SU-DHL-6 (cell line): ENCODE measurements around the gene ARMC8.
A peak's percentile ranks its signal among the peaks of the same experiment; 100 is the strongest.

Experiments used
- H2AFZ ChIP-seq: fragments of 200-600 bp; sonication (generic); 2 replicates; pipeline ENCODE4 v1.6.1; 2014; ENCODE audit warnings: low read depth, mild to moderate bottlenecking, moderate library complexity, mixed read lengths, antibody characterized with exemption, low read length; ENCODE audit not compliant: severe bottlenecking
- H3F3A ChIP-seq: fragments of 200-600 bp; shearing (Covaris generic); 2 replicates; pipeline ENCODE4 v1.6.0; 2016; ENCODE audit warnings: antibody characterized with exemption, mild to moderate bottlenecking; ENCODE audit not compliant: insufficient read depth
- H3K27ac ChIP-seq: fragments of 200-600 bp; sonication (generic); 2 replicates; pipeline ENCODE4 v1.5.1; 2016; ENCODE audit warnings: low read depth, mild to moderate bottlenecking, low read length, moderate library complexity, mixed read lengths
- H3K27me3 ChIP-seq: fragments of 200-600 bp; sonication (generic), shearing (Covaris generic); 2 replicates; pipeline ENCODE4 v1.6.0; 2014; ENCODE audit warnings: mild to moderate bottlenecking, low read length
- H3K36me3 ChIP-seq: fragments of 200-600 bp; sonication (generic); 2 replicates; pipeline ENCODE4 v1.6.1; 2014; ENCODE audit warnings: mild to moderate bottlenecking, low read length, mixed read lengths
- H3K4me2 ChIP-seq: fragments of 300-600, 200-600 bp; shearing (Covaris generic), sonication (generic); 2 replicates; pipeline ENCODE4 v1.6.0; 2014; ENCODE audit warnings: low read length, low read depth, mild to moderate bottlenecking; ENCODE audit not compliant: poor library complexity, severe bottlenecking
- H3K4me3 ChIP-seq: fragments of 200-600 bp; sonication (generic); 2 replicates; pipeline ENCODE4 v1.5.1; 2014; ENCODE audit warnings: antibody characterized with exemption, low read length, mild to moderate bottlenecking, mixed read lengths; ENCODE audit not compliant: insufficient read depth, poor library complexity, severe bottlenecking
- H3K79me2 ChIP-seq: fragments of 200-600 bp; sonication (generic); 2 replicates; pipeline ENCODE4 v1.6.1; 2014; ENCODE audit warnings: mild to moderate bottlenecking, low read length, moderate library complexity; ENCODE audit not compliant: insufficient read depth
- H3K9ac ChIP-seq: fragments of 200-600 bp; sonication (generic); 2 replicates; pipeline ENCODE4 v1.7.0; 2014; ENCODE audit warnings: mild to moderate bottlenecking, low read length
- H3K9me2 ChIP-seq: fragments of 200-600 bp; sonication (generic); replicated peaks from 2 replicates; pipeline ENCODE4 v1.6.1; 2014; ENCODE audit warnings: low read length; ENCODE audit not compliant: insufficient read depth
- H3K9me3 ChIP-seq: fragments of 200-600 bp; sonication (generic); 2 replicates; pipeline ENCODE4 v1.6.1; 2014; ENCODE audit warnings: low read length, mixed read lengths; ENCODE audit not compliant: insufficient read depth
- H4K20me1 ChIP-seq: fragments of 200-600 bp; sonication (generic); 2 replicates; pipeline ENCODE4 v1.6.1; 2014; ENCODE audit warnings: low read depth, mild to moderate bottlenecking, antibody characterized with exemption, low read length, moderate library complexity, mixed read lengths
- EZH2phosphoT487 ChIP-seq: fragments of 200-600 bp; sonication (generic), shearing (Covaris generic); conservative IDR thresholded peaks from 2 replicates; pipeline ENCODE4 v1.6.1; 2018; ENCODE audit warnings: mild to moderate bottlenecking, antibody characterized with exemption, low read length, moderate library complexity, mixed read lengths
- TF ChIP-seq, protein P1 (sequence below): fragments of 200-600 bp; sonication (generic); IDR thresholded peaks from one replicate; pipeline ENCODE4 v1.5.1; 2017; ENCODE audit warnings: antibody characterized with exemption, mild to moderate bottlenecking, low read length, moderate library complexity; ENCODE audit not compliant: insufficient read depth, poor library complexity, severe bottlenecking

ARMC8 gene

DNA sequence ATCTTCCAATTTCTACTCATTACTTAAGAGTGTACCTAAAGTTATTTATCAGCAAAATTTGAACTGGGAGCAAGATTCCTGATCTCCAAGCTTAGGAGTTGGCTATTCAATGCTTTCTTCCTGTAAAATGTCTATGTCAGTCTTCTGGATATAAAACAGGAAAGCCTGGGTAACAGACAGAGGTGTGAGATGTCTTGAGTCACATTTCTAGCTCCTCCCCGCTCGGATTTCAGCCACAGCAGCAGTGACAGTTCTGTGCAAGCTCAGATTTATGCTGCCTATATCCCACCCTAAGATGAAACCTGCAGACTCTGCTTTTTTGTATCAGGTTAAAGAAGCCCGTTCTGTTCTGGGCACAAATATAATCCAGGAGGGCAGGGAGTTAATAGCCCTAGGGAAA lies 2.1 kb upstream of the ARMC8 start:
- no peak overlapping the region for H3K9ac ChIP-seq
- no peak overlapping the region for H2AFZ ChIP-seq
- H3K27ac ChIP-seq = no peak overlapping the region
- peaks cover 28% of the 10 kb centered on the region for H3K79me2 ChIP-seq
- no peaks in the 10 kb centered on the region for H3K27me3 ChIP-seq
- no peak for TF ChIP-seq EZH2phosphoT487
- TF ChIP-seq, protein P1, sequence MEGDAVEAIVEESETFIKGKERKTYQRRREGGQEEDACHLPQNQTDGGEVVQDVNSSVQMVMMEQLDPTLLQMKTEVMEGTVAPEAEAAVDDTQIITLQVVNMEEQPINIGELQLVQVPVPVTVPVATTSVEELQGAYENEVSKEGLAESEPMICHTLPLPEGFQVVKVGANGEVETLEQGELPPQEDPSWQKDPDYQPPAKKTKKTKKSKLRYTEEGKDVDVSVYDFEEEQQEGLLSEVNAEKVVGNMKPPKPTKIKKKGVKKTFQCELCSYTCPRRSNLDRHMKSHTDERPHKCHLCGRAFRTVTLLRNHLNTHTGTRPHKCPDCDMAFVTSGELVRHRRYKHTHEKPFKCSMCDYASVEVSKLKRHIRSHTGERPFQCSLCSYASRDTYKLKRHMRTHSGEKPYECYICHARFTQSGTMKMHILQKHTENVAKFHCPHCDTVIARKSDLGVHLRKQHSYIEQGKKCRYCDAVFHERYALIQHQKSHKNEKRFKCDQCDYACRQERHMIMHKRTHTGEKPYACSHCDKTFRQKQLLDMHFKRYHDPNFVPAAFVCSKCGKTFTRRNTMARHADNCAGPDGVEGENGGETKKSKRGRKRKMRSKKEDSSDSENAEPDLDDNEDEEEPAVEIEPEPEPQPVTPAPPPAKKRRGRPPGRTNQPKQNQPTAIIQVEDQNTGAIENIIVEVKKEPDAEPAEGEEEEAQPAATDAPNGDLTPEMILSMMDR = no peak
- H3K4me3 ChIP-seq = no peak overlapping the region
- H3K9me3 ChIP-seq = no peaks in the 10 kb centered on the region
- H3F3A ChIP-seq = peaks cover 5% of the 10 kb centered on the region; the same call in 1 of the 2 replicates
- no peaks in the 10 kb centered on the region for H3K36me3 ChIP-seq
- H3K9me2 ChIP-seq = no peaks in the 10 kb centered on the region
- no peak overlapping the region for H3K4me2 ChIP-seq
- no peaks in the 10 kb centered on the region; the same call in 1 of the 2 replicates for H4K20me1 ChIP-seq

GRCh38 chr3:138186221-138186620 lies 880 bp upstream of the ARMC8 start:
- H3F3A ChIP-seq = peaks cover 5% of the 10 kb centered on the region; the same call in 1 of the 2 replicates
- H3K27me3 ChIP-seq = no peaks in the 10 kb centered on the region
- peaks cover 5% of the 10 kb centered on the region for H4K20me1 ChIP-seq
- H3K9me3 ChIP-seq = no peaks in the 10 kb centered on the region
- TF ChIP-seq, protein P1 = no peak
- no peak for TF ChIP-seq EZH2phosphoT487
- H3K4me2 ChIP-seq = peak overlapping the region; percentile 92
- H3K9me2 ChIP-seq = no peaks in the 10 kb centered on the region
- peak overlapping the region; percentile 92; the same call in 1 of the 2 replicates for H3K9ac ChIP-seq
- H3K79me2 ChIP-seq = peaks cover 40% of the 10 kb centered on the region
- H3K4me3 ChIP-seq = peak overlapping the region; percentile 98
- H3K36me3 ChIP-seq = no peaks in the 10 kb centered on the region
- no peak overlapping the region for H3K27ac ChIP-seq
- H2AFZ ChIP-seq = peak overlapping the region; percentile 99

- Histone ChIP-seq H3K79me2 (peaks cover 47% of the 10 kb centered on the region), H3K9me3 (no peaks in the 10 kb centered on the region), H3K9me2 (no peaks in the 10 kb centered on the region), H3K27me3 (no peaks in the 10 kb centered on the region), H4K20me1 (peaks cover 9% of the 10 kb centered on the region), H3K4me2 (peak overlapping the region; percentile 92), H3K4me3 (peak overlapping the region; percentile 98), H3K9ac (peak overlapping the region; percentile 92), H3F3A (peaks cover 5% of the 10 kb centered on the region; the same call in 1 of the 2 replicates), H3K27ac (peak overlapping the region; percentile 74), H2AFZ (peak overlapping the region; percentile 99), H3K36me3 (0 out of 2 replicates have a peak, but pooled peaks cover 2% of the 10 kb centered on the region)
- TF ChIP-seq EZH2phosphoT487 = no peak
Observed at GRCh38 chr3:138186803-138187295, 252 bp upstream of the ARMC8 start.

- Histone ChIP-seq H3K4me2 (peak overlapping the region; percentile 92), H3K79me2 (peaks cover 59% of the 10 kb centered on the region), H3K27ac (peak overlapping the region; percentile 74; the same call in 1 of the 2 replicates), H3F3A (peaks cover 5% of the 10 kb centered on the region; the same call in 1 of the 2 replicates), H3K4me3 (peak overlapping the region; percentile 98), H4K20me1 (peaks cover 9% of the 10 kb centered on the region), H3K27me3 (no peaks in the 10 kb centered on the region), H2AFZ (peak overlapping the region; percentile 99), H3K9ac (peak overlapping the region; percentile 92), H3K9me3 (no peaks in the 10 kb centered on the region), H3K9me2 (no peaks in the 10 kb centered on the region), H3K36me3 (0 out of 2 replicates have a peak, but pooled peaks cover 3% of the 10 kb centered on the region)
- TF ChIP-seq, protein P1 = no peak
- no peak for TF ChIP-seq EZH2phosphoT487
Observed at GRCh38 chr3:138188013-138188730, 1.1 kb downstream of the ARMC8 start.
